HepG2 (cell line): ENCODE data around the gene SPOP. TPM values are rescaled to one million over a fixed set of nuclear protein-coding genes. Genes with fewer than 3 reads are reported as not detected.

ENCODE experiments used
- BRCA1 ChIP-seq: sonication (generic); formaldehyde crosslinking; IDR thresholded peaks from 2 replicates; pipeline ENCODE4 v1.4.0; 2020; ENCODE audit warnings: missing genetic modification reagents
- BRD4 ChIP-seq: sonication (generic); formaldehyde crosslinking; IDR thresholded peaks from 2 replicates; pipeline ENCODE4 v1.4.0; 2020; ENCODE audit warnings: missing genetic modification reagents
- CENPT ChIP-seq: sonication (generic); formaldehyde crosslinking; IDR thresholded peaks from 2 replicates; pipeline ENCODE4 v1.8.0; 2022; ENCODE audit warnings: low read depth, mild to moderate bottlenecking, moderate library complexity, missing genetic modification reagents
- CENPX ChIP-seq: sonication (generic); formaldehyde crosslinking; IDR thresholded peaks from 2 replicates; pipeline ENCODE4 v1.9.0; 2021; ENCODE audit warnings: mild to moderate bottlenecking, missing genetic modification reagents, moderate library complexity
- GATAD2A ChIP-seq: IDR thresholded peaks from 2 replicates; pipeline ENCODE4 v1.6.1; 2016
- NFIB ChIP-seq: sonication (generic); formaldehyde crosslinking; IDR thresholded peaks from 2 replicates; pipeline ENCODE4 v1.9.0; 2021; ENCODE audit warnings: missing genetic modification reagents, mild to moderate bottlenecking, borderline replicate concordance
- ONECUT2 ChIP-seq: sonication (generic); formaldehyde crosslinking; IDR thresholded peaks from 2 replicates; pipeline ENCODE4 v1.4.0; 2020; ENCODE audit warnings: missing genetic modification reagents
- SNAI1 ChIP-seq: sonication (generic); formaldehyde crosslinking; IDR thresholded peaks from 2 replicates; pipeline ENCODE4 v1.5.0; 2020; ENCODE audit warnings: mild to moderate bottlenecking, missing genetic modification reagents, borderline replicate concordance
- ZNF260 ChIP-seq: sonication (generic); formaldehyde crosslinking; IDR thresholded peaks from 2 replicates; pipeline ENCODE4 v1.4.0; 2020; ENCODE audit warnings: missing genetic modification reagents, low read depth, mild to moderate bottlenecking, borderline replicate concordance
- ZNF383 ChIP-seq: sonication (generic); formaldehyde crosslinking; IDR thresholded peaks from 2 replicates; pipeline ENCODE4 v1.4.0; 2020; ENCODE audit warnings: missing genetic modification reagents, mild to moderate bottlenecking, borderline replicate concordance
- polyA plus RNA-seq, 8 experiments: library from polyadenylated mRNA; depleted of rRNA in 3 of 8; stranded (reverse) in 7 of 8; unstranded in 1 of 8; fragments of >200 nt; fragmentation: Illumina TruSeq in 4 of 8; extraction: Trizol in 4 of 8; gene quantifications; 2 replicates each; pipeline versions ENCODE4 v1.2.1 to v1.2.3, GENCODE V29; 2011 to 2016; ENCODE audit warnings: low read depth in 4 of 8, missing spikeins in 1 of 8, mixed read lengths in 1 of 8; ENCODE audit not compliant: insufficient read depth in 1 of 8
- total RNA-seq, 5 experiments: library from RNA; depleted of rRNA; stranded (reverse); fragments of >200 nt; fragmentation: Illumina TruSeq; extraction: Trizol; gene quantifications; 2 replicates each; pipeline ENCODE4 v1.2.3, GENCODE V29; 2016; ENCODE audit warnings: low read depth in 1 of 5
- TF ChIP-seq, protein P1 (sequence below): sonication (generic); formaldehyde crosslinking; IDR thresholded peaks from 2 replicates; pipeline ENCODE4 v1.4.0; 2020; ENCODE audit warnings: missing genetic modification reagents
- TF ChIP-seq, protein P2 (sequence below): sonication (generic); formaldehyde crosslinking; IDR thresholded peaks from 2 replicates; pipeline ENCODE4 v1.4.0; 2020; ENCODE audit warnings: missing genetic modification reagents
- TF ChIP-seq, protein P3 (sequence below): sonication (generic); formaldehyde crosslinking; IDR thresholded peaks from 2 replicates; pipeline ENCODE4 v1.4.0; 2020; ENCODE audit warnings: mild to moderate bottlenecking, missing genetic modification reagents
- TF ChIP-seq, protein P4 (sequence below): IDR thresholded peaks from 2 replicates; pipeline ENCODE4 v1.6.1; 2012; ENCODE audit warnings: low read length, improper control_type of control experiment
- TF ChIP-seq, protein P5 (sequence below): sonication (generic); formaldehyde crosslinking; IDR thresholded peaks from 2 replicates; pipeline ENCODE4 v1.5.1; 2020; ENCODE audit warnings: missing genetic modification reagents, mild to moderate bottlenecking, borderline replicate concordance
- TF ChIP-seq, protein P6 (sequence below): sonication (generic); formaldehyde crosslinking; IDR thresholded peaks from 2 replicates; pipeline ENCODE4 v1.4.0; 2020; ENCODE audit warnings: missing genetic modification reagents, borderline replicate concordance

The SPOP gene
- total and polyA plus RNA-seq, 2 of the 13 experiments (the other 11 are each of a cell fraction or from before 2014, with no cell fraction given) = 52.8 to 60.8 TPM

DNA sequence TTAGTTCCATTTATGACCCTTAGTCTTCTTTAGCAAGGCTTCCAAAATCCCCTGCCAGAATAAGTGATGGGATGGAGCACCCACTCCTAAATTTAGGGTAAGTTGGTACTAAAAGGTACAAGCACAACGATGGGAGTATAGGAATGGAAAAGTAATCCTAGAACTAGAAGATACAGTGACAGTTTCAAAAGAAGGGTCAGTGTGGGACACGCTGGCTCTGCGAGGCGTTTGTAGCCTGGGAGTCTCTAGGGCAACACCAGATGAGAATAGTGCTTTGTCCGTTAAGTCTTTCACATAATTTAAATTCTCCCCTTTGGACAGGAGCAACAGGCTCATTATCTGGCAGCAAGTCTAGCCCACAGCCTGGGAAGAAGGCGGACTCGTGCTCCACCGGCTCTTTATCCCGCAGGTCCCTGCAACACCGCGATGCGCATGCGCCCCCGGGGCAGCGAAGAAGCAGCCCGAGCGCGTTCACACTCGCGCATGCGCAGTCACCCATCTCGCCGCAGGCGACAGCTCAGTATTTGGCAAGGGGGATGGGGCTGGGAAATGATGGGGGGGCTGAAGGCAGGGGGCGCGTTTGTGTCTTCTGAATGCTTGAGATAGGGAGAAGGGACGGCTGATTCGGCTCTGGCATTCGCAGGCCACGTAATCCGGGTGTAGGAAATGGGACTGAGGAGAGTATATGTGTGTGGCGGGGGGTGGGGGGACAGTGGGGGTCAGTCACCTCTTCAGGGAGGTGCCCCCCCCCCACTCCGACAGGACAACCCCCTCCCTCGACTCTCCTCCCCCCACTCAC is 564 bp downstream of the SPOP start (continued):
- no peak for TF ChIP-seq ZNF383 (CRISPR knock-in tag)
- TF ChIP-seq, protein P1, sequence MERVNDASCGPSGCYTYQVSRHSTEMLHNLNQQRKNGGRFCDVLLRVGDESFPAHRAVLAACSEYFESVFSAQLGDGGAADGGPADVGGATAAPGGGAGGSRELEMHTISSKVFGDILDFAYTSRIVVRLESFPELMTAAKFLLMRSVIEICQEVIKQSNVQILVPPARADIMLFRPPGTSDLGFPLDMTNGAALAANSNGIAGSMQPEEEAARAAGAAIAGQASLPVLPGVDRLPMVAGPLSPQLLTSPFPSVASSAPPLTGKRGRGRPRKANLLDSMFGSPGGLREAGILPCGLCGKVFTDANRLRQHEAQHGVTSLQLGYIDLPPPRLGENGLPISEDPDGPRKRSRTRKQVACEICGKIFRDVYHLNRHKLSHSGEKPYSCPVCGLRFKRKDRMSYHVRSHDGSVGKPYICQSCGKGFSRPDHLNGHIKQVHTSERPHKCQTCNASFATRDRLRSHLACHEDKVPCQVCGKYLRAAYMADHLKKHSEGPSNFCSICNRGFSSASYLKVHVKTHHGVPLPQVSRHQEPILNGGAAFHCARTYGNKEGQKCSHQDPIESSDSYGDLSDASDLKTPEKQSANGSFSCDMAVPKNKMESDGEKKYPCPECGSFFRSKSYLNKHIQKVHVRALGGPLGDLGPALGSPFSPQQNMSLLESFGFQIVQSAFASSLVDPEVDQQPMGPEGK (CRISPR knock-in tag) = no peak; the same call in 1 of the 2 replicates
- TF ChIP-seq, protein P2, sequence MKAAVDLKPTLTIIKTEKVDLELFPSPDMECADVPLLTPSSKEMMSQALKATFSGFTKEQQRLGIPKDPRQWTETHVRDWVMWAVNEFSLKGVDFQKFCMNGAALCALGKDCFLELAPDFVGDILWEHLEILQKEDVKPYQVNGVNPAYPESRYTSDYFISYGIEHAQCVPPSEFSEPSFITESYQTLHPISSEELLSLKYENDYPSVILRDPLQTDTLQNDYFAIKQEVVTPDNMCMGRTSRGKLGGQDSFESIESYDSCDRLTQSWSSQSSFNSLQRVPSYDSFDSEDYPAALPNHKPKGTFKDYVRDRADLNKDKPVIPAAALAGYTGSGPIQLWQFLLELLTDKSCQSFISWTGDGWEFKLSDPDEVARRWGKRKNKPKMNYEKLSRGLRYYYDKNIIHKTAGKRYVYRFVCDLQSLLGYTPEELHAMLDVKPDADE (CRISPR knock-in tag) = 0 out of 2 replicates have a peak, but pooled peaks have one; percentile 33
- TF ChIP-seq, protein P3, sequence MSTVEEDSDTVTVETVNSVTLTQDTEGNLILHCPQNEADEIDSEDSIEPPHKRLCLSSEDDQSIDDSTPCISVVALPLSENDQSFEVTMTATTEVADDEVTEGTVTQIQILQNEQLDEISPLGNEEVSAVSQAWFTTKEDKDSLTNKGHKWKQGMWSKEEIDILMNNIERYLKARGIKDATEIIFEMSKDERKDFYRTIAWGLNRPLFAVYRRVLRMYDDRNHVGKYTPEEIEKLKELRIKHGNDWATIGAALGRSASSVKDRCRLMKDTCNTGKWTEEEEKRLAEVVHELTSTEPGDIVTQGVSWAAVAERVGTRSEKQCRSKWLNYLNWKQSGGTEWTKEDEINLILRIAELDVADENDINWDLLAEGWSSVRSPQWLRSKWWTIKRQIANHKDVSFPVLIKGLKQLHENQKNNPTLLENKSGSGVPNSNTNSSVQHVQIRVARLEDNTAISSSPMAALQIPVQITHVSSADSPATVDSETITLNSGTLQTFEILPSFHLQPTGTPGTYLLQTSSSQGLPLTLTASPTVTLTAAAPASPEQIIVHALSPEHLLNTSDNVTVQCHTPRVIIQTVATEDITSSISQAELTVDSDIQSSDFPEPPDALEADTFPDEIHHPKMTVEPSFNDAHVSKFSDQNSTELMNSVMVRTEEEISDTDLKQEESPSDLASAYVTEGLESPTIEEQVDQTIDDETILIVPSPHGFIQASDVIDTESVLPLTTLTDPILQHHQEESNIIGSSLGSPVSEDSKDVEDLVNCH (CRISPR knock-in tag) = no peak; the same call in 1 of the 2 replicates
- TF ChIP-seq CENPX = no peak
- no peak; the same call in none of the 2 replicates for TF ChIP-seq GATAD2A (CRISPR knock-in tag)
- TF ChIP-seq CENPT (CRISPR knock-in tag) = no peak
- no peak for TF ChIP-seq ONECUT2
- no peak for TF ChIP-seq BRD4 (CRISPR knock-in tag)
- TF ChIP-seq BRCA1 = no peak
- no peak for TF ChIP-seq NFIB (CRISPR knock-in tag)
- TF ChIP-seq SNAI1 (CRISPR knock-in tag) = no peak
- TF ChIP-seq, protein P4, sequence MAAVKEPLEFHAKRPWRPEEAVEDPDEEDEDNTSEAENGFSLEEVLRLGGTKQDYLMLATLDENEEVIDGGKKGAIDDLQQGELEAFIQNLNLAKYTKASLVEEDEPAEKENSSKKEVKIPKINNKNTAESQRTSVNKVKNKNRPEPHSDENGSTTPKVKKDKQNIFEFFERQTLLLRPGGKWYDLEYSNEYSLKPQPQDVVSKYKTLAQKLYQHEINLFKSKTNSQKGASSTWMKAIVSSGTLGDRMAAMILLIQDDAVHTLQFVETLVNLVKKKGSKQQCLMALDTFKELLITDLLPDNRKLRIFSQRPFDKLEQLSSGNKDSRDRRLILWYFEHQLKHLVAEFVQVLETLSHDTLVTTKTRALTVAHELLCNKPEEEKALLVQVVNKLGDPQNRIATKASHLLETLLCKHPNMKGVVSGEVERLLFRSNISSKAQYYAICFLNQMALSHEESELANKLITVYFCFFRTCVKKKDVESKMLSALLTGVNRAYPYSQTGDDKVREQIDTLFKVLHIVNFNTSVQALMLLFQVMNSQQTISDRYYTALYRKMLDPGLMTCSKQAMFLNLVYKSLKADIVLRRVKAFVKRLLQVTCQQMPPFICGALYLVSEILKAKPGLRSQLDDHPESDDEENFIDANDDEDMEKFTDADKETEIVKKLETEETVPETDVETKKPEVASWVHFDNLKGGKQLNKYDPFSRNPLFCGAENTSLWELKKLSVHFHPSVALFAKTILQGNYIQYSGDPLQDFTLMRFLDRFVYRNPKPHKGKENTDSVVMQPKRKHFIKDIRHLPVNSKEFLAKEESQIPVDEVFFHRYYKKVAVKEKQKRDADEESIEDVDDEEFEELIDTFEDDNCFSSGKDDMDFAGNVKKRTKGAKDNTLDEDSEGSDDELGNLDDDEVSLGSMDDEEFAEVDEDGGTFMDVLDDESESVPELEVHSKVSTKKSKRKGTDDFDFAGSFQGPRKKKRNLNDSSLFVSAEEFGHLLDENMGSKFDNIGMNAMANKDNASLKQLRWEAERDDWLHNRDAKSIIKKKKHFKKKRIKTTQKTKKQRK = no peak
- TF ChIP-seq ZNF260 (CRISPR knock-in tag) = no peak
- TF ChIP-seq, protein P5, sequence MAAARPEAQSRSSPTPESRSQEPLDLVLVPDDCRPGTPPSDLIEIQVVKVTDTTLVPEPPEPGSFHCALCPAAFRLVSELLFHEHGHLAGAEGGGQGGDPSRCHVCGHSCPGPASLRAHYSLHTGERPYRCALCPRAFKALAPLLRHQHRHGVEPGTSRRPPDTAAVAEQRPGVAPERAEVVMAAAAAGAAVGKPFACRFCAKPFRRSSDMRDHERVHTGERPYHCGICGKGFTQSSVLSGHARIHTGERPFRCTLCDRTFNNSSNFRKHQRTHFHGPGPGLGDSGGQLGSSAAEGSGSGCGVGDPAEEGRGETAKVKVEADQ (CRISPR knock-in tag) = no peak
- TF ChIP-seq, protein P6, sequence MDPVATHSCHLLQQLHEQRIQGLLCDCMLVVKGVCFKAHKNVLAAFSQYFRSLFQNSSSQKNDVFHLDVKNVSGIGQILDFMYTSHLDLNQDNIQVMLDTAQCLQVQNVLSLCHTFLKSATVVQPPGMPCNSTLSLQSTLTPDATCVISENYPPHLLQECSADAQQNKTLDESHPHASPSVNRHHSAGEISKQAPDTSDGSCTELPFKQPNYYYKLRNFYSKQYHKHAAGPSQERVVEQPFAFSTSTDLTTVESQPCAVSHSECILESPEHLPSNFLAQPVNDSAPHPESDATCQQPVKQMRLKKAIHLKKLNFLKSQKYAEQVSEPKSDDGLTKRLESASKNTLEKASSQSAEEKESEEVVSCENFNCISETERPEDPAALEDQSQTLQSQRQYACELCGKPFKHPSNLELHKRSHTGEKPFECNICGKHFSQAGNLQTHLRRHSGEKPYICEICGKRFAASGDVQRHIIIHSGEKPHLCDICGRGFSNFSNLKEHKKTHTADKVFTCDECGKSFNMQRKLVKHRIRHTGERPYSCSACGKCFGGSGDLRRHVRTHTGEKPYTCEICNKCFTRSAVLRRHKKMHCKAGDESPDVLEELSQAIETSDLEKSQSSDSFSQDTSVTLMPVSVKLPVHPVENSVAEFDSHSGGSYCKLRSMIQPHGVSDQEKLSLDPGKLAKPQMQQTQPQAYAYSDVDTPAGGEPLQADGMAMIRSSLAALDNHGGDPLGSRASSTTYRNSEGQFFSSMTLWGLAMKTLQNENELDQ (CRISPR knock-in tag) = no peak
